ENCODE results near the gene RARB. TPM values are rescaled to one million over a fixed set of nuclear protein-coding genes. Genes with fewer than 3 reads are reported as not detected.

RARB gene
- total RNA-seq, 1 donor from 2014 or later = 0.26 TPM

GRCh38 chr3:25469558-25469957 is 41.5 kb downstream of the RARB start:
- Histone ChIP-seq H3K36me3 (ENCODE audit: control insufficient read depth, insufficient read depth, low read length) (no peaks in the 10 kb centered on the region), H3K27me3 (ENCODE audit: control insufficient read depth, insufficient read depth, low read length) (no peaks in the 10 kb centered on the region), H3K4me3 (ENCODE audit: low read depth, low read length) (no peak overlapping the region)
- no peak for FAIRE-seq
- TF ChIP-seq, protein P1, sequence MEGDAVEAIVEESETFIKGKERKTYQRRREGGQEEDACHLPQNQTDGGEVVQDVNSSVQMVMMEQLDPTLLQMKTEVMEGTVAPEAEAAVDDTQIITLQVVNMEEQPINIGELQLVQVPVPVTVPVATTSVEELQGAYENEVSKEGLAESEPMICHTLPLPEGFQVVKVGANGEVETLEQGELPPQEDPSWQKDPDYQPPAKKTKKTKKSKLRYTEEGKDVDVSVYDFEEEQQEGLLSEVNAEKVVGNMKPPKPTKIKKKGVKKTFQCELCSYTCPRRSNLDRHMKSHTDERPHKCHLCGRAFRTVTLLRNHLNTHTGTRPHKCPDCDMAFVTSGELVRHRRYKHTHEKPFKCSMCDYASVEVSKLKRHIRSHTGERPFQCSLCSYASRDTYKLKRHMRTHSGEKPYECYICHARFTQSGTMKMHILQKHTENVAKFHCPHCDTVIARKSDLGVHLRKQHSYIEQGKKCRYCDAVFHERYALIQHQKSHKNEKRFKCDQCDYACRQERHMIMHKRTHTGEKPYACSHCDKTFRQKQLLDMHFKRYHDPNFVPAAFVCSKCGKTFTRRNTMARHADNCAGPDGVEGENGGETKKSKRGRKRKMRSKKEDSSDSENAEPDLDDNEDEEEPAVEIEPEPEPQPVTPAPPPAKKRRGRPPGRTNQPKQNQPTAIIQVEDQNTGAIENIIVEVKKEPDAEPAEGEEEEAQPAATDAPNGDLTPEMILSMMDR (IDR thresholded peaks at IDR 0.05; ENCODE audit: insufficient read depth, low read length, severe bottlenecking) = no peak
- DNase-seq (ENCODE audit: low read depth) = no peak

DNA sequence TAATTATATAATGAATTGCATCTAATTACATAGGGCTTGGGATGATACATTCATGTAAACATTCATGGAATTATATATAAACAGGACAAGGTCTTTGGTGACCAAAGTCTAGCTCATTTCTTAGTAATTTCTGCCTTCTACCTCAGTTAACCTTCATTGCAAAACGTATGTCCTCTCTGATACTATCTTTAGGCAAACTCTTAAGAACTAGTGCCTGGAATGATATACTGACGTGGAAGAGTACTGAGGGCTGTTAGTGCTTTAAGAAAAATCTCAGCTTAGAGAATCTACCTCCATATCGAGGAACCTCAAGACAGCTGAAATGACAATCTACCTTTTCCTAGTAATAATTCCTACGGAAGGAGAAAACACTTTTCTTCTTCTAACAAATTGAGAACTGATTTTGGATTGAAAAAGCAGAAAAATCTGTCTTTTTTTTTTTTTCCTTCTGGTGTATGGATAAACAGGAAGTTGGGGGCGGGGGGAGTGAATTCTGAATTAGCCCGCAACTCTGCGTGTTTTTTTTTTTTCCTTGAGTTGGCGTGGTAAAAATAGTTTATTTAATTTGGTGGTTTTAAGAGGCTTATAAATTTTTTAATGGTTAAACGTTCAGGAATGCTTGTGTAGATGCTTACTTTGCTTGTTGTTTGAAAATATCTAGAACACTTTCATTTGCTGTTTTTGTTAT is 43.2 kb downstream of the RARB start:
- DNase-seq (ENCODE audit: low read depth) (no peak), FAIRE-seq (no peak)
- Histone ChIP-seq H3K36me3 (ENCODE audit: control insufficient read depth, insufficient read depth, low read length) (no peaks in the 10 kb centered on the region), H3K4me3 (ENCODE audit: low read depth, low read length) (no peak overlapping the region), H3K27me3 (ENCODE audit: control insufficient read depth, insufficient read depth, low read length) (no peaks in the 10 kb centered on the region)
- TF ChIP-seq, protein P1 (IDR thresholded peaks at IDR 0.05; ENCODE audit: insufficient read depth, low read length, severe bottlenecking) = no peak

GRCh38 chr3:25472153-25472552 is 44.1 kb downstream of the RARB start:
- FAIRE-seq = no peak
- TF ChIP-seq, protein P1 (IDR thresholded peaks at IDR 0.05; ENCODE audit: insufficient read depth, low read length, severe bottlenecking) = no peak
- H3K27me3 ChIP-seq (ENCODE audit: control insufficient read depth, insufficient read depth, low read length) = no peaks in the 10 kb centered on the region
- DNase-seq (ENCODE audit: low read depth) = no peak
- H3K4me3 ChIP-seq (ENCODE audit: low read depth, low read length) = no peak overlapping the region
- H3K36me3 ChIP-seq (ENCODE audit: control insufficient read depth, insufficient read depth, low read length) = no peaks in the 10 kb centered on the region

DNA sequence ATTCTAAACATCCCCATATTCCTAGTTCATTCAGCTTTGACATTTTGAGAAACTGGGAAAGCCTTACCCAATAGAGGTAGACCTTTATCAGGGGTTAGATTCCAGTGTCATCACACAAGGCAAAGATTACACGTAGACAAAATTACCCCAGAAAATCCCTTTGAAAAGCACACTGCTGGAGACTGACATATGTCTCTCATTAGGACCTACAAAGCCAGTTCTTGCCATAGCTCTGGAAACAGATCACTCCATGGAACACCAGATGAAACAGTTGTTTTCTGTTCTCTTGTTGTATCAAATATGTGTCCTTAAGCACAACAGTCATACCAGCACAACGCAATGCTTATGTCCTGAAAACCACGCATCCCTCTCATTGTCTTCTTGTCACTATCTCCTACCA is 44.7 kb downstream of the RARB start:
- no peaks in the 10 kb centered on the region for H3K27me3 ChIP-seq (ENCODE audit: control insufficient read depth, insufficient read depth, low read length)
- TF ChIP-seq, protein P1 (IDR thresholded peaks at IDR 0.05; ENCODE audit: insufficient read depth, low read length, severe bottlenecking) = no peak
- H3K36me3 ChIP-seq (ENCODE audit: control insufficient read depth, insufficient read depth, low read length) = no peaks in the 10 kb centered on the region
- DNase-seq (ENCODE audit: low read depth) (no peak), FAIRE-seq (no peak)
- H3K4me3 ChIP-seq (ENCODE audit: low read depth, low read length) = no peak overlapping the region

GRCh38 chr3:25473246-25473645 is 45.2 kb downstream of the RARB start:
- no peaks in the 10 kb centered on the region for H3K27me3 ChIP-seq (ENCODE audit: control insufficient read depth, insufficient read depth, low read length)
- no peak overlapping the region for H3K4me3 ChIP-seq (ENCODE audit: low read depth, low read length)
- FAIRE-seq = no peak
- TF ChIP-seq, protein P1 (IDR thresholded peaks at IDR 0.05; ENCODE audit: insufficient read depth, low read length, severe bottlenecking) = no peak
- peak; percentile 30 for DNase-seq (ENCODE audit: low read depth)
- no peaks in the 10 kb centered on the region for H3K36me3 ChIP-seq (ENCODE audit: control insufficient read depth, insufficient read depth, low read length)

DNA sequence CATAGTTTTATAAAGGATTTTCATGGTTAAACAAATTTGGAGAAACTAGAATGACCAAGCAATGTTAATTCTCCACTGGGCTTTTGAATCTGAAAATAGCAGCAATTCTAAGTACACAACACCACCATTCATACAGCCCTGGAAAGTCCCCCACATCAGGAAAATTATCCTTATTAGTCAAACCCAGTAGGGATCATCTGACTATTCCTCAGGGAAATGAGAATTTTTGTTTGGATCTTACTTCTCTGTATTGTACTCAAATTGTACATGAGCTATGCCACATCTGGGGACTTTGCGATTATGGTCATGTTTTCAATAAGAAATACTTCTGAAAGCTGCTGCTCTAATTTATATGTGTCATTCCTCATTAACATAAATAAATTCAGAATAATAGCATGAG is 46.0 kb downstream of the RARB start:
- FAIRE-seq = no peak
- DNase-seq (ENCODE audit: low read depth) = no peak
- TF ChIP-seq, protein P1 (IDR thresholded peaks at IDR 0.05; ENCODE audit: insufficient read depth, low read length, severe bottlenecking) = no peak
- no peaks in the 10 kb centered on the region for H3K27me3 ChIP-seq (ENCODE audit: control insufficient read depth, insufficient read depth, low read length)
- H3K4me3 ChIP-seq (ENCODE audit: low read depth, low read length) = no peak overlapping the region
- no peaks in the 10 kb centered on the region for H3K36me3 ChIP-seq (ENCODE audit: control insufficient read depth, insufficient read depth, low read length)
